NCI-H748 (cell line): ENCODE data around the gene CASD1.

Source experiments
- DNase-seq: peaks from one replicate; lab custom pipeline; 2025; ENCODE audit not compliant: unreplicated experiment; lab: John Stamatoyannopoulos, UW

CASD1 gene

GRCh38 chr7:94512735-94513564 lies 3.3 kb downstream of the CASD1 start:
- DNase-seq, result peak; percentile 40

- peak; percentile 22 for DNase-seq
Observed at GRCh38 chr7:94513565-94513860, 3.9 kb downstream of the CASD1 start.

GRCh38 chr7:94514140-94514889 lies 4.7 kb downstream of the CASD1 start:
- DNase-seq, result peak; percentile 20

GRCh38 chr7:94514917-94515316 lies 5.3 kb downstream of the CASD1 start:
- no peak for DNase-seq

- DNase-seq, result no peak
Observed at GRCh38 chr7:94525923-94526322, 16.3 kb downstream of the CASD1 start.

GRCh38 chr7:94529516-94529915 lies 19.9 kb downstream of the CASD1 start:
- DNase-seq, result no peak

GRCh38 chr7:94530109-94530508 lies 20.5 kb downstream of the CASD1 start:
- no peak for DNase-seq

- DNase-seq, result no peak
Observed at GRCh38 chr7:94532676-94533075, 23.1 kb downstream of the CASD1 start.

GRCh38 chr7:94540428-94540827 lies 30.8 kb downstream of the CASD1 start:
- no peak for DNase-seq

- DNase-seq, result no peak
Observed at GRCh38 chr7:94547126-94547525, 37.5 kb downstream of the CASD1 start.

GRCh38 chr7:94556028-94556427 lies 46.4 kb downstream of the CASD1 start:
- no peak for DNase-seq

GRCh38 chr7:94557215-94557614 lies 47.6 kb downstream of the CASD1 start:
- DNase-seq, result no peak

GRCh38 chr7:94559972-94560371 lies 50.4 kb downstream of the CASD1 start:
- DNase-seq, result no peak

GRCh38 chr7:94561841-94562514 lies 52.4 kb downstream of the CASD1 start:
- DNase-seq, result no peak

- no peak for DNase-seq
Observed at GRCh38 chr7:94562525-94562924, 52.9 kb downstream of the CASD1 start.

GRCh38 chr7:94565247-94565894 lies 55.8 kb downstream of the CASD1 start:
- no peak for DNase-seq

- DNase-seq, result no peak
Observed at GRCh38 chr7:94567396-94567795, 57.8 kb downstream of the CASD1 start.

GRCh38 chr7:94571816-94572215 lies 62.2 kb downstream of the CASD1 start:
- DNase-seq, result no peak

- no peak for DNase-seq
Observed at GRCh38 chr7:94575646-94576045, 66.0 kb downstream of the CASD1 start.

- no peak for DNase-seq
Observed at GRCh38 chr7:94576316-94576715, 66.7 kb downstream of the CASD1 start.

GRCh38 chr7:94577357-94577756 lies 67.7 kb downstream of the CASD1 start:
- DNase-seq, result no peak
